HepG2 (cell line): ENCODE results near the gene MTHFD1L. TPM values are rescaled to one million over a fixed set of nuclear protein-coding genes. Genes with fewer than 3 reads are reported as not detected.

ENCODE experiments used
- ATF1 ChIP-seq: IDR thresholded peaks from 2 replicates; pipeline ENCODE4 v1.6.1; 2016; ENCODE audit warnings: mild to moderate bottlenecking, control low read depth
- BCL3 ChIP-seq: sonication (generic); formaldehyde crosslinking; IDR thresholded peaks from 2 replicates; pipeline ENCODE4 v1.5.1; 2020; ENCODE audit warnings: mild to moderate bottlenecking, missing genetic modification reagents, moderate library complexity
- CHCHD3 ChIP-seq: sonication (generic); formaldehyde crosslinking; IDR thresholded peaks from 2 replicates; pipeline ENCODE4 v1.8.0; 2022; ENCODE audit warnings: mild to moderate bottlenecking, missing genetic modification reagents, moderate library complexity
- FOXP4 ChIP-seq: sonication (generic); formaldehyde crosslinking; IDR thresholded peaks from 2 replicates; pipeline ENCODE4 v1.4.0; 2020; ENCODE audit warnings: missing genetic modification reagents
- JUN ChIP-seq: sonication (generic); formaldehyde crosslinking; IDR thresholded peaks from 2 replicates; pipeline ENCODE4 v1.4.0; 2020; ENCODE audit warnings: mild to moderate bottlenecking, missing genetic modification reagents
- MXD4 ChIP-seq: IDR thresholded peaks from 2 replicates; pipeline ENCODE4 v1.6.1; 2016; ENCODE audit warnings: mild to moderate bottlenecking, missing biosample characterization, missing genetic modification reagents
- NBN ChIP-seq: fragments of 450-650 bp; conservative IDR thresholded peaks from 2 replicates; pipeline ENCODE4 v1.6.1; 2017
- REST ChIP-seq, 2 experiments: IDR thresholded peaks; 2 replicates each; pipeline ENCODE4 v1.6.1; 2011 to 2012; ENCODE audit warnings: low read length in 2 of 2, borderline replicate concordance in 1 of 2, low read depth in 1 of 2, mild to moderate bottlenecking in 1 of 2, moderate library complexity in 1 of 2
- SKI ChIP-seq: fragments of 450-650 bp; IDR thresholded peaks from one replicate; pipeline ENCODE4 v1.6.1; 2018; ENCODE audit warnings: mild to moderate bottlenecking; ENCODE audit not compliant: partially characterized antibody
- ZFP36L1 ChIP-seq: sonication (generic); formaldehyde crosslinking; IDR thresholded peaks from 2 replicates; pipeline ENCODE4 v1.8.0; 2022; ENCODE audit warnings: mild to moderate bottlenecking, missing genetic modification reagents, moderate library complexity
- ZMYM4 ChIP-seq: sonication (generic); formaldehyde crosslinking; IDR thresholded peaks from 2 replicates; pipeline ENCODE4 v1.8.1; 2023; ENCODE audit warnings: mild to moderate bottlenecking, missing genetic modification reagents
- ZNF510 ChIP-seq: sonication (generic); formaldehyde crosslinking; IDR thresholded peaks from 2 replicates; pipeline ENCODE4 v1.4.0; 2020; ENCODE audit warnings: low read depth, mild to moderate bottlenecking, missing genetic modification reagents
- ZNF614 ChIP-seq: IDR thresholded peaks from 2 replicates; pipeline ENCODE4 v1.6.1; 2018; ENCODE audit warnings: missing biosample characterization, missing genetic modification reagents, inconsistent platforms, borderline replicate concordance
- ZNF639 ChIP-seq: conservative IDR thresholded peaks from 2 replicates; pipeline ENCODE4 v1.6.1; 2018; ENCODE audit warnings: missing genetic modification reagents
- ZNF724P ChIP-seq: sonication (generic); formaldehyde crosslinking; IDR thresholded peaks from 2 replicates; pipeline ENCODE4 v1.8.0; 2022; ENCODE audit warnings: missing genetic modification reagents, borderline replicate concordance
- ZSCAN5A ChIP-seq: sonication (generic); formaldehyde crosslinking; IDR thresholded peaks from 2 replicates; pipeline ENCODE4 v1.8.0; 2022; ENCODE audit warnings: mild to moderate bottlenecking, missing genetic modification reagents, borderline replicate concordance
- polyA plus RNA-seq, 8 experiments: library from polyadenylated mRNA; depleted of rRNA in 3 of 8; stranded (reverse) in 7 of 8; unstranded in 1 of 8; fragments of >200 nt; fragmentation: Illumina TruSeq in 4 of 8; extraction: Trizol in 4 of 8; gene quantifications; 2 replicates each; pipeline versions ENCODE4 v1.2.1 to v1.2.3, GENCODE V29; 2011 to 2016; ENCODE audit warnings: low read depth in 4 of 8, missing spikeins in 1 of 8, mixed read lengths in 1 of 8; ENCODE audit not compliant: insufficient read depth in 1 of 8
- total RNA-seq, 5 experiments: library from RNA; depleted of rRNA; stranded (reverse); fragments of >200 nt; fragmentation: Illumina TruSeq; extraction: Trizol; gene quantifications; 2 replicates each; pipeline ENCODE4 v1.2.3, GENCODE V29; 2016; ENCODE audit warnings: low read depth in 1 of 5

MTHFD1L gene
- total and polyA plus RNA-seq, 2 of the 13 experiments (the other 11 are each of a cell fraction or from before 2014, with no cell fraction given) = 24.0 to 39.6 TPM

- TF ChIP-seq SKI = no peak
- TF ChIP-seq ZNF724P (CRISPR knock-in tag) = no peak
- no peak; the same call in 1 of the 2 replicates for TF ChIP-seq ZSCAN5A (CRISPR knock-in tag)
- TF ChIP-seq ATF1 (CRISPR knock-in tag) = peak; percentile 59; the same call in 1 of the 2 replicates
- TF ChIP-seq FOXP4 (CRISPR knock-in tag) = peak; percentile 66
- TF ChIP-seq ZNF639 (CRISPR knock-in tag) = no peak
- TF ChIP-seq NBN = no peak
- TF ChIP-seq REST (IDR thresholded peaks at IDR 0.05; ENCODE audit: borderline replicate concordance in 1 of 2, low read depth in 1 of 2, low read length in 2 of 2) = peak in 1 of 2 experiments; percentile 49; a peak in 2 of 4 replicates
- peak; percentile 71; the same call in 1 of the 2 replicates for TF ChIP-seq ZNF614 (CRISPR knock-in tag)
- no peak for TF ChIP-seq ZFP36L1
- no peak for TF ChIP-seq BCL3 (CRISPR knock-in tag)
- TF ChIP-seq JUN (CRISPR knock-in tag) = no peak
- TF ChIP-seq CHCHD3 (CRISPR knock-in tag) = no peak
- TF ChIP-seq ZMYM4 (CRISPR knock-in tag) = peak; percentile 66; the same call in 1 of the 2 replicates
- TF ChIP-seq MXD4 (CRISPR knock-in tag) = no peak
- TF ChIP-seq ZNF510 (CRISPR knock-in tag) = no peak
Measured at GRCh38 chr6:151096255-151096612, 230.7 kb downstream of the MTHFD1L start (continued).
